CD14-positive monocyte (primary cell): ENCODE measurements around the gene BRD2. TPM values are rescaled to one million over a fixed set of nuclear protein-coding genes. Genes with fewer than 3 reads are reported as not detected.

Experiments used
- DNase-seq, 3 donors: peaks; one replicate each; pipeline ENCODE4 v3.0.0-alpha.2; 2011 to 2022
- H2AFZ ChIP-seq: 2 replicates; pipeline ENCODE4 v1.6.0; 2012; ENCODE audit warnings: mild to moderate bottlenecking, low read depth, low read length, inconsistent platforms; ENCODE audit not compliant: insufficient read depth, poor library complexity, severe bottlenecking
- H3K27ac ChIP-seq, 2 donors: 1 replicate in 1 of 2; 2 replicates in 1 of 2; pipeline ENCODE4 v1.5.1; 2012 to 2013; ENCODE audit warnings: low read length in 2 of 2, control low read depth in 1 of 2, inconsistent platforms in 1 of 2, low read depth in 1 of 2, mild to moderate bottlenecking in 1 of 2
- H3K27me3 ChIP-seq, 2 donors: one replicate each; pipeline versions ENCODE4 v1.6.0 to v1.6.1; 2011 to 2013; ENCODE audit warnings: low read length in 2 of 2; ENCODE audit not compliant: control insufficient read depth in 2 of 2, insufficient read depth in 2 of 2
- H3K36me3 ChIP-seq, 2 donors: replicated peaks in 1 of 2; 1 replicate in 1 of 2; 2 replicates in 1 of 2; pipeline versions ENCODE4 v1.5.1 to v1.6.1; 2012 to 2013; ENCODE audit warnings: low read length in 2 of 2, control low read depth in 1 of 2, inconsistent platforms in 1 of 2, mild to moderate bottlenecking in 1 of 2; ENCODE audit not compliant: insufficient read depth in 2 of 2, control insufficient read depth in 1 of 2
- H3K4me1 ChIP-seq, 2 donors: 1 replicate in 1 of 2; 2 replicates in 1 of 2; pipeline versions ENCODE4 v1.5.1 to v1.6.1; 2012 to 2013; ENCODE audit warnings: low read length in 2 of 2, control low read depth in 1 of 2, inconsistent platforms in 1 of 2, mild to moderate bottlenecking in 1 of 2, moderate library complexity in 1 of 2; ENCODE audit not compliant: insufficient read depth in 2 of 2, control insufficient read depth in 1 of 2
- H3K4me2 ChIP-seq: replicated peaks from 2 replicates; pipeline ENCODE3; 2012; ENCODE audit warnings: low read length, moderate library complexity, mild to moderate bottlenecking; ENCODE audit not compliant: poor library complexity, severe bottlenecking; ENCODE audit errors: extremely low read depth
- H3K4me3 ChIP-seq, 3 experiments: fragments of 200-600 bp in 1 of 3; sonication (generic) in 1 of 3; replicated peaks in 1 of 3; 1 replicate in 2 of 3; 2 replicates in 1 of 3; pipeline ENCODE4 v1.5.1; 2011 to 2013; ENCODE audit warnings: low read length in 3 of 3, mild to moderate bottlenecking in 3 of 3, control low read depth in 2 of 3, low read depth in 2 of 3, inconsistent platforms in 1 of 3, moderate library complexity in 1 of 3
- H3K79me2 ChIP-seq: 2 replicates; pipeline ENCODE4 v1.6.0; 2012; ENCODE audit warnings: mild to moderate bottlenecking, control low read depth, inconsistent platforms, low read length, moderate library complexity; ENCODE audit not compliant: insufficient read depth
- H3K9ac ChIP-seq: 2 replicates; pipeline ENCODE4 v1.6.0; 2017; ENCODE audit warnings: low read length, mild to moderate bottlenecking; ENCODE audit not compliant: insufficient read depth, poor library complexity, severe bottlenecking
- H3K9me3 ChIP-seq, 2 donors: replicated peaks in 1 of 2; 1 replicate in 1 of 2; 2 replicates in 1 of 2; pipeline versions ENCODE4 v1.5.1 to v1.6.1; 2012 to 2013; ENCODE audit warnings: low read length in 2 of 2, control low read depth in 1 of 2; ENCODE audit not compliant: control insufficient read depth in 1 of 2, insufficient read depth in 1 of 2
- H4K20me1 ChIP-seq: 2 replicates; pipeline ENCODE4 v1.6.0; 2012; ENCODE audit warnings: mild to moderate bottlenecking, low read length, control low read depth, moderate library complexity; ENCODE audit not compliant: insufficient read depth
- H3K27ac Mint-ChIP-seq, 7 donors: one replicate each; pipeline ENCODE4 v1.8.0; 2020; ENCODE audit warnings: mild to moderate bottlenecking in 7 of 7, mixed read lengths in 7 of 7, moderate library complexity in 6 of 7, inconsistent platforms in 2 of 7
- H3K27me3 Mint-ChIP-seq, 3 donors: one replicate each; pipeline ENCODE4 v1.8.0; 2021 to 2022; ENCODE audit warnings: low read depth in 3 of 3, mild to moderate bottlenecking in 3 of 3, mixed read lengths in 3 of 3, moderate library complexity in 3 of 3, inconsistent platforms in 1 of 3
- H3K36me3 Mint-ChIP-seq, 2 donors: one replicate each; pipeline ENCODE4 v1.8.0; 2020; ENCODE audit warnings: mixed read lengths in 2 of 2, inconsistent platforms in 1 of 2, mild to moderate bottlenecking in 1 of 2
- H3K4me1 Mint-ChIP-seq: one replicate; pipeline ENCODE4 v1.8.0; 2020; ENCODE audit warnings: mild to moderate bottlenecking, mixed read lengths
- H3K4me3 Mint-ChIP-seq, 2 donors: one replicate each; pipeline ENCODE4 v1.8.0; 2020; ENCODE audit warnings: mild to moderate bottlenecking in 2 of 2, mixed read lengths in 2 of 2, moderate library complexity in 1 of 2
- H3K9me3 Mint-ChIP-seq, 7 donors: one replicate each; pipeline ENCODE4 v1.8.0; 2020 to 2022; ENCODE audit warnings: mixed read lengths in 7 of 7, mild to moderate bottlenecking in 6 of 7, moderate library complexity in 6 of 7, inconsistent platforms in 2 of 7
- WGBS: methylation state at CpG from one replicate; pipeline ENCODE4 v1.1.5; 2013; ENCODE audit warnings: missing lambda C conversion rate; ENCODE audit not compliant: insufficient coverage; 5-methylcytosine and 5-hydroxymethylcytosine counted together
- intact Hi-C, 2 donors: fragments of 100-400 bp; cut with micrococcal nuclease; formaldehyde crosslinking; loops; one replicate each; pipeline versions ENCODE4 v1.15.0 to v1.15.1; 2023
- polyA plus RNA-seq, 3 donors: library from polyadenylated mRNA; depleted of rRNA in 1 of 3; unstranded in 2 of 3; stranded (reverse) in 1 of 3; fragments of 300-500 nt in 2 of 3; fragments of >200 nt in 1 of 3; fragmentation: Illumina TruSeq in 2 of 3; gene quantifications; 1 replicate in 2 of 3; 2 replicates in 1 of 3; pipeline ENCODE4 v1.2.3, GENCODE V29; 2012 to 2021
- TF ChIP-seq, protein P1 (sequence below): fragments of 200-600 bp; IDR thresholded peaks from one replicate; pipeline ENCODE4 v1.8.0; 2022; ENCODE audit warnings: antibody characterized with exemption, mild to moderate bottlenecking

The BRD2 gene
- polyA plus RNA-seq, 3 donors = 9.6 to 475 (median 21.7) TPM

- H3K27ac ChIP-seq = peak overlapping the region in 1 of 2 donors; percentile 81
- H3K9me3 Mint-ChIP-seq = peaks cover 0 to 9% (median 0%) of the 10 kb centered on the region in 7 donors
- peaks cover 90% of the 10 kb centered on the region for H3K79me2 ChIP-seq
- peaks cover 48 to 57% of the 10 kb centered on the region in 2 donors for H3K36me3 ChIP-seq
- peaks cover 70% of the 10 kb centered on the region for H4K20me1 ChIP-seq
- H3K27ac Mint-ChIP-seq = peak overlapping the region; percentile 89 to 100 (median 99)
- TF ChIP-seq, protein P1, sequence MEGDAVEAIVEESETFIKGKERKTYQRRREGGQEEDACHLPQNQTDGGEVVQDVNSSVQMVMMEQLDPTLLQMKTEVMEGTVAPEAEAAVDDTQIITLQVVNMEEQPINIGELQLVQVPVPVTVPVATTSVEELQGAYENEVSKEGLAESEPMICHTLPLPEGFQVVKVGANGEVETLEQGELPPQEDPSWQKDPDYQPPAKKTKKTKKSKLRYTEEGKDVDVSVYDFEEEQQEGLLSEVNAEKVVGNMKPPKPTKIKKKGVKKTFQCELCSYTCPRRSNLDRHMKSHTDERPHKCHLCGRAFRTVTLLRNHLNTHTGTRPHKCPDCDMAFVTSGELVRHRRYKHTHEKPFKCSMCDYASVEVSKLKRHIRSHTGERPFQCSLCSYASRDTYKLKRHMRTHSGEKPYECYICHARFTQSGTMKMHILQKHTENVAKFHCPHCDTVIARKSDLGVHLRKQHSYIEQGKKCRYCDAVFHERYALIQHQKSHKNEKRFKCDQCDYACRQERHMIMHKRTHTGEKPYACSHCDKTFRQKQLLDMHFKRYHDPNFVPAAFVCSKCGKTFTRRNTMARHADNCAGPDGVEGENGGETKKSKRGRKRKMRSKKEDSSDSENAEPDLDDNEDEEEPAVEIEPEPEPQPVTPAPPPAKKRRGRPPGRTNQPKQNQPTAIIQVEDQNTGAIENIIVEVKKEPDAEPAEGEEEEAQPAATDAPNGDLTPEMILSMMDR = no peak
- no CpG with 5 or more reads among the region's 4 CpGs for WGBS
- intact Hi-C loops = loop anchor here (5.0 kb wide), 3 partner anchors 37 to 132 kb away; partner anchors contain the start of gene PSMB8 (in 1 of the 2)
- no peaks in the 10 kb centered on the region for H3K27me3 ChIP-seq
- peaks cover 60 to 69% of the 10 kb centered on the region in 2 donors for H3K36me3 Mint-ChIP-seq
- peaks cover 0 to 10% (median under 1%) of the 10 kb centered on the region in 3 donors for H3K27me3 Mint-ChIP-seq
- peaks cover 55% of the 10 kb centered on the region for H3K4me1 Mint-ChIP-seq
- H3K4me3 Mint-ChIP-seq = peak overlapping the region; percentile 98 to 100
- H2AFZ ChIP-seq = no peak overlapping the region
- peak; percentile 25 to 45 (median 36) for DNase-seq
- peak overlapping the region; percentile 76 to 93 (median 90) for H3K4me3 ChIP-seq
- H3K4me1 ChIP-seq = peaks cover 34 to 49% of the 10 kb centered on the region in 2 donors
- no peaks in the 10 kb centered on the region for H3K9me3 ChIP-seq
- H3K4me2 ChIP-seq = peak overlapping the region; percentile 89
- H3K9ac ChIP-seq = peak overlapping the region; percentile 80
Measured at GRCh38 chr6:32974016-32974333, 5.6 kb downstream of the BRD2 start.

- Mint-ChIP-seq H3K4me1 (peaks cover 55% of the 10 kb centered on the region), H3K9me3 (peaks cover 0 to 9% (median 0%) of the 10 kb centered on the region in 7 donors), H3K27me3 (peaks cover 0 to 10% (median 0%) of the 10 kb centered on the region in 3 donors), H3K27ac (peak overlapping the region; percentile 60 to 100 (median 97)), H3K4me3 (peak overlapping the region; percentile 98 to 100), H3K36me3 (peaks cover 68 to 77% of the 10 kb centered on the region in 2 donors)
- intact Hi-C loops = loop anchor here (5.0 kb wide), 3 partner anchors 37 to 132 kb away; partner anchors contain the start of gene PSMB8 (in 1 of the 2)
- Histone ChIP-seq H4K20me1 (peaks cover 77% of the 10 kb centered on the region), H3K79me2 (peaks cover 83% of the 10 kb centered on the region), H3K4me3 (peak overlapping the region; percentile 76 to 93 (median 90)), H3K4me2 (peak overlapping the region; percentile 89), H3K27me3 (no peaks in the 10 kb centered on the region), H3K27ac (peak overlapping the region in 1 of 2 donors; percentile 81), H3K9me3 (no peaks in the 10 kb centered on the region), H2AFZ (no peak overlapping the region), H3K36me3 (peaks cover 56 to 64% of the 10 kb centered on the region in 2 donors), H3K4me1 (peaks cover 30 to 45% of the 10 kb centered on the region in 2 donors), H3K9ac (peak overlapping the region; percentile 80)
- TF ChIP-seq, protein P1 = no peak
- 34% methylated on average over 7 of the region's 14 CpGs for WGBS
- DNase-seq = no peak
Measured at GRCh38 chr6:32974541-32975308, 6.3 kb downstream of the BRD2 start.
